GM19397 (cell line): Measurements from ENCODE around the gene MARK2.
"Not testable (repeated sequence)": the region's sequence is repeated elsewhere in the genome, so short reads cannot be mapped to it uniquely, and the experiment has no call there.

ENCODE experiments used
- ATAC-seq: cut with Tn5 transposase; IDR thresholded peaks from one replicate; pipeline ENCODE4 v1.9.1; 2021; ENCODE audit warnings: mild to moderate bottlenecking, moderate library complexity; ENCODE audit not compliant: unreplicated experiment

MARK2 gene

GRCh38 chr11:63853476-63853875, 14.6 kb downstream of the MARK2 start:
- ATAC-seq: no peak

GRCh38 chr11:63854696-63855095, 15.8 kb downstream of the MARK2 start:
- no peak for ATAC-seq

GRCh38 chr11:63855975-63856374, 17.1 kb downstream of the MARK2 start:
- no peak for ATAC-seq

GRCh38 chr11:63858628-63859550, 20.0 kb downstream of the MARK2 start:
- ATAC-seq: no peak

- no peak for ATAC-seq
Measured at GRCh38 chr11:63862923-63863322, 24.0 kb downstream of the MARK2 start.

- not testable (repeated sequence) for ATAC-seq
Measured at GRCh38 chr11:63863620-63864019, 24.7 kb downstream of the MARK2 start.

GRCh38 chr11:63866211-63866610, 27.3 kb downstream of the MARK2 start:
- no peak for ATAC-seq

GRCh38 chr11:63867511-63867910, 28.6 kb downstream of the MARK2 start:
- ATAC-seq: no peak

- no peak for ATAC-seq
Measured at GRCh38 chr11:63868399-63869064, 29.6 kb downstream of the MARK2 start.

- ATAC-seq: no peak
Measured at GRCh38 chr11:63869171-63869591, 30.3 kb downstream of the MARK2 start.

GRCh38 chr11:63869683-63870082, 30.8 kb downstream of the MARK2 start:
- no peak for ATAC-seq

- no peak for ATAC-seq
Measured at GRCh38 chr11:63870351-63871140, 31.6 kb downstream of the MARK2 start.

- peak; percentile 91 for ATAC-seq
Measured at GRCh38 chr11:63871962-63872799, 33.3 kb downstream of the MARK2 start.

- no peak for ATAC-seq
Measured at GRCh38 chr11:63872800-63873197, 33.9 kb downstream of the MARK2 start.

GRCh38 chr11:63873311-63873710, 34.4 kb downstream of the MARK2 start:
- ATAC-seq: no peak

- ATAC-seq: no peak
Measured at GRCh38 chr11:63874511-63874910, 35.6 kb downstream of the MARK2 start.

- no peak for ATAC-seq
Measured at GRCh38 chr11:63875506-63876065, 36.7 kb downstream of the MARK2 start.

- no peak for ATAC-seq
Measured at GRCh38 chr11:63876616-63877015, 37.7 kb downstream of the MARK2 start.

GRCh38 chr11:63877658-63878241, 38.8 kb downstream of the MARK2 start:
- ATAC-seq: no peak
